ENCODE measurements around the gene TMEM107. TPM values are rescaled to one million over a fixed set of nuclear protein-coding genes. Genes with fewer than 3 reads are reported as not detected.
A peak's percentile ranks its signal among the peaks of the same experiment; 100 is the strongest.

Gene TMEM107
- total RNA-seq, 1 donor, result 8.3 TPM

- Histone ChIP-seq H3K4me2 (ENCODE audit: insufficient read depth, low read length) (no peak overlapping the region), H3K4me1 (ENCODE audit: insufficient read depth, low read length) (peaks cover 19% of the 10 kb centered on the region), H2AFZ (ENCODE audit: low read length) (no peak overlapping the region), H3K27ac (ENCODE audit: low read depth, low read length) (no peak overlapping the region), H4K20me1 (ENCODE audit: insufficient read depth, low read length) (no peaks in the 10 kb centered on the region), H3K36me3 (ENCODE audit: insufficient read depth, low read length) (no peaks in the 10 kb centered on the region), H3K27me3 (ENCODE audit: insufficient read depth, low read length) (no peaks in the 10 kb centered on the region), H3K79me2 (ENCODE audit: insufficient read depth, low read length) (peaks cover 2% of the 10 kb centered on the region), H3K9me3 (ENCODE audit: low read depth, low read length) (no peaks in the 10 kb centered on the region), H3K4me3 (ENCODE audit: insufficient read depth, low read length) (no peak overlapping the region)
- DNase-seq (ENCODE audit: insufficient read length, low spot score, missing footprints), result no peak
- no peak for TF ChIP-seq CTCF (IDR thresholded peaks at IDR 0.05; ENCODE audit: extremely low read depth, low read depth, low read length)
Measured at GRCh38 chr17:8167526-8167925, 8.7 kb downstream of the TMEM107 start.

- H3K9me3 ChIP-seq (ENCODE audit: low read depth, low read length), result no peaks in the 10 kb centered on the region
- no peak overlapping the region for H3K4me2 ChIP-seq (ENCODE audit: insufficient read depth, low read length)
- H3K4me1 ChIP-seq (ENCODE audit: insufficient read depth, low read length), result peaks cover 23% of the 10 kb centered on the region
- H3K36me3 ChIP-seq (ENCODE audit: insufficient read depth, low read length), result no peaks in the 10 kb centered on the region
- peak overlapping the region; percentile 86 for H3K27ac ChIP-seq (ENCODE audit: low read depth, low read length)
- no peak overlapping the region for H3K4me3 ChIP-seq (ENCODE audit: insufficient read depth, low read length)
- no peaks in the 10 kb centered on the region for H3K27me3 ChIP-seq (ENCODE audit: insufficient read depth, low read length)
- TF ChIP-seq CTCF (IDR thresholded peaks at IDR 0.05; ENCODE audit: extremely low read depth, low read depth, low read length), result no peak
- H3K79me2 ChIP-seq (ENCODE audit: insufficient read depth, low read length), result peaks cover 10% of the 10 kb centered on the region
- H4K20me1 ChIP-seq (ENCODE audit: insufficient read depth, low read length), result peaks cover 3% of the 10 kb centered on the region
- H2AFZ ChIP-seq (ENCODE audit: low read length), result no peak overlapping the region
- DNase-seq (ENCODE audit: insufficient read length, low spot score, missing footprints), result no peak
Measured at GRCh38 chr17:8166731-8167130, 9.4 kb downstream of the TMEM107 start.

- no peak for TF ChIP-seq CTCF (IDR thresholded peaks at IDR 0.05; ENCODE audit: extremely low read depth, low read depth, low read length)
- Histone ChIP-seq H3K79me2 (ENCODE audit: insufficient read depth, low read length) (peaks cover 25% of the 10 kb centered on the region), H4K20me1 (ENCODE audit: insufficient read depth, low read length) (peaks cover 9% of the 10 kb centered on the region), H3K36me3 (ENCODE audit: insufficient read depth, low read length) (peaks cover 12% of the 10 kb centered on the region), H3K4me1 (ENCODE audit: insufficient read depth, low read length) (peaks cover 33% of the 10 kb centered on the region), H3K9me3 (ENCODE audit: low read depth, low read length) (no peaks in the 10 kb centered on the region), H3K4me2 (ENCODE audit: insufficient read depth, low read length) (peak overlapping the region; percentile 56), H3K27ac (ENCODE audit: low read depth, low read length) (peak overlapping the region; percentile 89), H3K27me3 (ENCODE audit: insufficient read depth, low read length) (no peaks in the 10 kb centered on the region), H2AFZ (ENCODE audit: low read length) (peak overlapping the region; percentile 86), H3K4me3 (ENCODE audit: insufficient read depth, low read length) (no peak overlapping the region)
- DNase-seq (ENCODE audit: insufficient read length, low spot score, missing footprints), result peak; percentile 61
Measured at GRCh38 chr17:8164815-8165131, 11.4 kb downstream of the TMEM107 start.

- H3K27ac ChIP-seq (ENCODE audit: low read depth, low read length), result peak overlapping the region; percentile 89
Measured at GRCh38 chr17:8163978-8164814, 12.0 kb downstream of the TMEM107 start.

More at GRCh38 chr17:8163978-8164814, 12.0 kb downstream of the TMEM107 start:
- DNase-seq (ENCODE audit: insufficient read length, low spot score, missing footprints), result peak; percentile 94
- Histone ChIP-seq H4K20me1 (ENCODE audit: insufficient read depth, low read length) (peaks cover 14% of the 10 kb centered on the region), H3K27me3 (ENCODE audit: insufficient read depth, low read length) (no peaks in the 10 kb centered on the region), H3K4me1 (ENCODE audit: insufficient read depth, low read length) (peaks cover 33% of the 10 kb centered on the region), H2AFZ (ENCODE audit: low read length) (peak overlapping the region; percentile 86), H3K79me2 (ENCODE audit: insufficient read depth, low read length) (peaks cover 31% of the 10 kb centered on the region), H3K4me2 (ENCODE audit: insufficient read depth, low read length) (peak overlapping the region; percentile 56), H3K9me3 (ENCODE audit: low read depth, low read length) (no peaks in the 10 kb centered on the region), H3K36me3 (ENCODE audit: insufficient read depth, low read length) (peaks cover 18% of the 10 kb centered on the region), H3K4me3 (ENCODE audit: insufficient read depth, low read length) (no peak overlapping the region)
- no peak for TF ChIP-seq CTCF (IDR thresholded peaks at IDR 0.05; ENCODE audit: extremely low read depth, low read depth, low read length)

Measured in osteoblast (primary cell).